Measurements from ENCODE around the gene MRPL46. TPM values are rescaled to one million over a fixed set of nuclear protein-coding genes. Genes with fewer than 3 reads are reported as not detected.
A peak's percentile ranks its signal among the peaks of the same experiment; 100 is the strongest.

MRPL46 gene
- 100 to 1,000 TPM in 2 of 10 donors, 10 to 100 TPM in 8; 63.4 to 108 (median 81.5) TPM for total RNA-seq
- 10 to 100 TPM; 36.4 to 79.8 TPM for polyA plus RNA-seq
- long read RNA-seq, donor 1, transcript MRPL46-201 (4 exons, 1,019 nt) = major isoform, 51 of 54 reads
- long read RNA-seq, donor 1, partial matches to known transcripts = 0 of 54 reads
- long read RNA-seq, donor 1, other reads (novel, unspliced or antisense) = 3 of 54 reads
- long read RNA-seq, donor 2, transcript MRPL46-201 (4 exons, 1,019 nt) = major isoform, 65 of 72 reads
- long read RNA-seq, donor 2, partial matches to known transcripts = 0 of 72 reads
- long read RNA-seq, donor 2, other reads (novel, unspliced or antisense) = 6 of 72 reads
- long read RNA-seq, donor 3, transcript MRPL46-201 (4 exons, 1,019 nt) = major isoform, 34 of 35 reads
- long read RNA-seq, donor 3, partial matches to known transcripts = 0 of 35 reads
- long read RNA-seq, donor 3, other reads (novel, unspliced or antisense) = 1 of 35 reads

GRCh38 chr15:88467073-88467934, at the start of gene MRPL46, which contains the start of gene MRPS11:
Gene MRPL46, minus strand, starts transcription at chr15:88467388. Its CDS starts 11 bp downstream, at chr15:88467377.
Gene MRPS11, plus strand, starts transcription at chr15:88467708. Its CDS starts 10 bp downstream, at chr15:88467718.
- ATAC-seq (peak; percentile 93 to 98 (median 97)), DNase-seq (peak; percentile 90 to 92)
- TF ChIP-seq, protein P1, sequence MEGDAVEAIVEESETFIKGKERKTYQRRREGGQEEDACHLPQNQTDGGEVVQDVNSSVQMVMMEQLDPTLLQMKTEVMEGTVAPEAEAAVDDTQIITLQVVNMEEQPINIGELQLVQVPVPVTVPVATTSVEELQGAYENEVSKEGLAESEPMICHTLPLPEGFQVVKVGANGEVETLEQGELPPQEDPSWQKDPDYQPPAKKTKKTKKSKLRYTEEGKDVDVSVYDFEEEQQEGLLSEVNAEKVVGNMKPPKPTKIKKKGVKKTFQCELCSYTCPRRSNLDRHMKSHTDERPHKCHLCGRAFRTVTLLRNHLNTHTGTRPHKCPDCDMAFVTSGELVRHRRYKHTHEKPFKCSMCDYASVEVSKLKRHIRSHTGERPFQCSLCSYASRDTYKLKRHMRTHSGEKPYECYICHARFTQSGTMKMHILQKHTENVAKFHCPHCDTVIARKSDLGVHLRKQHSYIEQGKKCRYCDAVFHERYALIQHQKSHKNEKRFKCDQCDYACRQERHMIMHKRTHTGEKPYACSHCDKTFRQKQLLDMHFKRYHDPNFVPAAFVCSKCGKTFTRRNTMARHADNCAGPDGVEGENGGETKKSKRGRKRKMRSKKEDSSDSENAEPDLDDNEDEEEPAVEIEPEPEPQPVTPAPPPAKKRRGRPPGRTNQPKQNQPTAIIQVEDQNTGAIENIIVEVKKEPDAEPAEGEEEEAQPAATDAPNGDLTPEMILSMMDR (IDR thresholded peaks at IDR 0.05) = no peak
- peak within 1 kb of the TSS; percentile 84 to 98 (median 95) for H3K27ac ChIP-seq
- H3K9me3 ChIP-seq = no peaks in the 10 kb centered on the region
- H3K27me3 ChIP-seq = no peaks in the 10 kb centered on the region
- peak within 1 kb of the TSS; percentile 76 to 94 (median 80) for H3K4me3 ChIP-seq
- WGBS, 2 donors = 0 to 1% methylated on average over 55 of the region's 55 CpGs
- intact Hi-C loops (cut with DNase I) = no loop called here
- H3K36me3 ChIP-seq = peaks cover 0 to 63% (median 16%) of the 10 kb centered on the region in 9 donors
- peaks cover 5 to 56% (median 30%) of the 10 kb centered on the region in 9 donors for H3K4me1 ChIP-seq

GRCh38 chr15:88513195-88513594, 46.0 kb upstream of the MRPL46 start:
- H3K36me3 ChIP-seq = peaks cover 0 to 82% (median 23%) of the 10 kb centered on the region in 9 donors
- no peaks in the 10 kb centered on the region for H3K4me1 ChIP-seq
- H3K9me3 ChIP-seq = no peaks in the 10 kb centered on the region
- no peaks in the 10 kb centered on the region for H3K27me3 ChIP-seq
- TF ChIP-seq, protein P1 (IDR thresholded peaks at IDR 0.05) = no peak
- H3K4me3 ChIP-seq = no peak overlapping the region
- H3K27ac ChIP-seq = no peak overlapping the region
- no peak for ATAC-seq
- DNase-seq = no peak
- intact Hi-C loops (cut with DNase I) = no loop called here
- WGBS, 2 donors = 89% methylated on average over 5 of the region's 5 CpGs

GRCh38 chr15:88512601-88513000, 45.4 kb upstream of the MRPL46 start:
- 85 to 89% methylated on average over 5 of the region's 5 CpGs for WGBS, 2 donors
- DNase-seq (no peak), ATAC-seq (no peak)
- TF ChIP-seq, protein P1 (IDR thresholded peaks at IDR 0.05) = no peak
- no peaks in the 10 kb centered on the region for H3K9me3 ChIP-seq
- no peak overlapping the region for H3K27ac ChIP-seq
- H3K36me3 ChIP-seq = peaks cover 0 to 88% (median 23%) of the 10 kb centered on the region in 9 donors
- intact Hi-C loops (cut with DNase I) = no loop called here
- H3K4me1 ChIP-seq = no peaks in the 10 kb centered on the region
- no peaks in the 10 kb centered on the region for H3K27me3 ChIP-seq
- H3K4me3 ChIP-seq = no peak overlapping the region

GRCh38 chr15:88512078-88512477, 44.9 kb upstream of the MRPL46 start:
- peaks cover 0 to 93% (median 23%) of the 10 kb centered on the region in 9 donors for H3K36me3 ChIP-seq
- intact Hi-C loops (cut with DNase I) = no loop called here
- DNase-seq (no peak), ATAC-seq (no peak)
- 87 to 90% methylated on average over 3 of the region's 3 CpGs for WGBS, 2 donors
- no peaks in the 10 kb centered on the region for H3K27me3 ChIP-seq
- no peaks in the 10 kb centered on the region for H3K4me1 ChIP-seq
- no peak overlapping the region for H3K4me3 ChIP-seq
- no peaks in the 10 kb centered on the region for H3K9me3 ChIP-seq
- H3K27ac ChIP-seq = no peak overlapping the region
- TF ChIP-seq, protein P1 (IDR thresholded peaks at IDR 0.05) = no peak
